ENCODE measurements around the gene HDAC4.

Gene HDAC4

GRCh38 chr2:239255218-239255617, 145.6 kb downstream of the HDAC4 start:
- Histone ChIP-seq H2BK12ac (ENCODE audit: low read length) (no peak overlapping the region), H3K4me3 (ENCODE audit: low read depth, low read length) (no peak overlapping the region), H3K4me1 (ENCODE audit: control insufficient read depth in 1 of 2, insufficient read depth in 2 of 2, low read length in 2 of 2) (peaks cover 0 to 2% of the 10 kb centered on the region in 2 experiments), H3K4me2 (ENCODE audit: low read length) (no peak overlapping the region), H3K23ac (ENCODE audit: low read length) (no peak overlapping the region), H3K27ac (ENCODE audit: low read depth, low read length) (no peak overlapping the region), H2AK5ac (ENCODE audit: low read length) (no peak overlapping the region), H4K12ac (ENCODE audit: low read depth, low read length) (no peak overlapping the region), H4K91ac (ENCODE audit: low read depth, low read length) (no peak overlapping the region), H3K14ac (ENCODE audit: low read length) (no peak overlapping the region), H3K79me2 (ENCODE audit: control insufficient read depth, insufficient read depth, low read length, poor library complexity) (no peaks in the 10 kb centered on the region), H2AFZ (ENCODE audit: insufficient read depth, low read length, poor library complexity) (no peak overlapping the region), H3K27me3 (ENCODE audit: insufficient read depth, low read length) (no peaks in the 10 kb centered on the region), H3K4ac (ENCODE audit: low read depth, low read length) (no peak overlapping the region), H3K18ac (ENCODE audit: low read length) (no peak overlapping the region), H3K9ac (ENCODE audit: low read length) (no peak overlapping the region), H3K9me3 (ENCODE audit: insufficient read depth, low read depth, low read length) (no peaks in the 10 kb centered on the region), H3K36me3 (ENCODE audit: control insufficient read depth in 1 of 2, insufficient read depth in 2 of 2, low read length in 2 of 2) (peaks cover 0 to 2% of the 10 kb centered on the region in 2 experiments), H3K79me1 (ENCODE audit: low read length) (no peaks in the 10 kb centered on the region), H2BK120ac (ENCODE audit: insufficient read depth, low read length, poor library complexity) (no peak overlapping the region), H2BK5ac (ENCODE audit: low read depth, low read length, poor library complexity) (no peak overlapping the region), H4K8ac (ENCODE audit: low read depth, low read length) (no peak overlapping the region)
- no peak for DNase-seq
- no CpG with 5 or more reads among the region's 5 CpGs for WGBS (ENCODE audit: extremely low coverage, insufficient coverage, insufficient read length)

- Histone ChIP-seq H3K27me3 (ENCODE audit: insufficient read depth, low read length) (no peaks in the 10 kb centered on the region), H2BK12ac (ENCODE audit: low read length) (no peak overlapping the region), H3K36me3 (ENCODE audit: control insufficient read depth in 1 of 2, insufficient read depth in 2 of 2, low read length in 2 of 2) (peaks cover 0 to 2% of the 10 kb centered on the region in 2 experiments), H2AK5ac (ENCODE audit: low read length) (no peak overlapping the region), H3K9ac (ENCODE audit: low read length) (no peak overlapping the region), H4K91ac (ENCODE audit: low read depth, low read length) (no peak overlapping the region), H2BK5ac (ENCODE audit: low read depth, low read length, poor library complexity) (no peak overlapping the region), H3K4ac (ENCODE audit: low read depth, low read length) (no peak overlapping the region), H3K14ac (ENCODE audit: low read length) (no peak overlapping the region), H3K4me2 (ENCODE audit: low read length) (no peak overlapping the region), H2BK120ac (ENCODE audit: insufficient read depth, low read length, poor library complexity) (no peak overlapping the region), H3K4me3 (ENCODE audit: low read depth, low read length) (no peak overlapping the region), H4K12ac (ENCODE audit: low read depth, low read length) (no peak overlapping the region), H3K23ac (ENCODE audit: low read length) (no peak overlapping the region), H3K27ac (ENCODE audit: low read depth, low read length) (no peak overlapping the region), H3K9me3 (ENCODE audit: insufficient read depth, low read depth, low read length) (no peaks in the 10 kb centered on the region), H3K79me2 (ENCODE audit: control insufficient read depth, insufficient read depth, low read length, poor library complexity) (no peaks in the 10 kb centered on the region), H3K4me1 (ENCODE audit: control insufficient read depth in 1 of 2, insufficient read depth in 2 of 2, low read length in 2 of 2) (peaks cover 0 to 2% of the 10 kb centered on the region in 2 experiments), H2AFZ (ENCODE audit: insufficient read depth, low read length, poor library complexity) (no peak overlapping the region), H4K8ac (ENCODE audit: low read depth, low read length) (no peak overlapping the region), H3K18ac (ENCODE audit: low read length) (no peak overlapping the region), H3K79me1 (ENCODE audit: low read length) (no peaks in the 10 kb centered on the region)
- no CpG with 5 or more reads among the region's 7 CpGs for WGBS (ENCODE audit: extremely low coverage, insufficient coverage, insufficient read length)
- DNase-seq, result no peak
Observed at GRCh38 chr2:239253701-239254436, 147.0 kb downstream of the HDAC4 start.

GRCh38 chr2:239253264-239253663, 147.6 kb downstream of the HDAC4 start:
- H2BK5ac ChIP-seq (ENCODE audit: low read depth, low read length, poor library complexity), result no peak overlapping the region
- no peaks in the 10 kb centered on the region for H3K79me1 ChIP-seq (ENCODE audit: low read length)
- no peak overlapping the region for H2BK12ac ChIP-seq (ENCODE audit: low read length)
- H2BK120ac ChIP-seq (ENCODE audit: insufficient read depth, low read length, poor library complexity), result no peak overlapping the region
- no peak overlapping the region for H3K4me3 ChIP-seq (ENCODE audit: low read depth, low read length)
- H4K8ac ChIP-seq (ENCODE audit: low read depth, low read length), result no peak overlapping the region
- no peak overlapping the region for H4K91ac ChIP-seq (ENCODE audit: low read depth, low read length)
- H3K79me2 ChIP-seq (ENCODE audit: control insufficient read depth, insufficient read depth, low read length, poor library complexity), result no peaks in the 10 kb centered on the region
- no peak overlapping the region for H3K27ac ChIP-seq (ENCODE audit: low read depth, low read length)
- H3K9me3 ChIP-seq (ENCODE audit: insufficient read depth, low read depth, low read length), result no peaks in the 10 kb centered on the region
- no peak overlapping the region for H3K18ac ChIP-seq (ENCODE audit: low read length)
- no peak overlapping the region for H2AK5ac ChIP-seq (ENCODE audit: low read length)
- no peak overlapping the region for H2AFZ ChIP-seq (ENCODE audit: insufficient read depth, low read length, poor library complexity)
- H3K23ac ChIP-seq (ENCODE audit: low read length), result no peak overlapping the region
- H3K36me3 ChIP-seq (ENCODE audit: control insufficient read depth in 1 of 2, insufficient read depth in 2 of 2, low read length in 2 of 2), result peaks cover 0 to 2% of the 10 kb centered on the region in 2 experiments
- H3K4me2 ChIP-seq (ENCODE audit: low read length), result no peak overlapping the region
- no peak overlapping the region for H3K9ac ChIP-seq (ENCODE audit: low read length)
- no peak overlapping the region for H3K14ac ChIP-seq (ENCODE audit: low read length)
- H3K4me1 ChIP-seq (ENCODE audit: control insufficient read depth in 1 of 2, insufficient read depth in 2 of 2, low read length in 2 of 2), result peaks cover 0 to 2% of the 10 kb centered on the region in 2 experiments
- no peaks in the 10 kb centered on the region for H3K27me3 ChIP-seq (ENCODE audit: insufficient read depth, low read length)
- DNase-seq, result no peak
- no CpG with 5 or more reads among the region's 7 CpGs for WGBS (ENCODE audit: extremely low coverage, insufficient coverage, insufficient read length)
- H4K12ac ChIP-seq (ENCODE audit: low read depth, low read length), result no peak overlapping the region
- no peak overlapping the region for H3K4ac ChIP-seq (ENCODE audit: low read depth, low read length)

GRCh38 chr2:239252801-239253200, 148.0 kb downstream of the HDAC4 start:
- Histone ChIP-seq H4K12ac (ENCODE audit: low read depth, low read length) (no peak overlapping the region), H3K79me2 (ENCODE audit: control insufficient read depth, insufficient read depth, low read length, poor library complexity) (no peaks in the 10 kb centered on the region), H3K9me3 (ENCODE audit: insufficient read depth, low read depth, low read length) (no peaks in the 10 kb centered on the region), H3K36me3 (ENCODE audit: control insufficient read depth in 1 of 2, insufficient read depth in 2 of 2, low read length in 2 of 2) (no peaks in the 10 kb centered on the region), H3K23ac (ENCODE audit: low read length) (peak overlapping the region; percentile 50), H3K4me1 (ENCODE audit: control insufficient read depth in 1 of 2, insufficient read depth in 2 of 2, low read length in 2 of 2) (peaks cover 0 to 2% of the 10 kb centered on the region in 2 experiments), H3K14ac (ENCODE audit: low read length) (no peak overlapping the region), H2AK5ac (ENCODE audit: low read length) (no peak overlapping the region), H3K4me2 (ENCODE audit: low read length) (no peak overlapping the region), H3K9ac (ENCODE audit: low read length) (no peak overlapping the region), H4K8ac (ENCODE audit: low read depth, low read length) (no peak overlapping the region), H4K91ac (ENCODE audit: low read depth, low read length) (no peak overlapping the region), H2AFZ (ENCODE audit: insufficient read depth, low read length, poor library complexity) (no peak overlapping the region), H2BK120ac (ENCODE audit: insufficient read depth, low read length, poor library complexity) (no peak overlapping the region), H3K27ac (ENCODE audit: low read depth, low read length) (no peak overlapping the region), H3K4me3 (ENCODE audit: low read depth, low read length) (peak overlapping the region; percentile 61), H2BK5ac (ENCODE audit: low read depth, low read length, poor library complexity) (no peak overlapping the region), H3K18ac (ENCODE audit: low read length) (no peak overlapping the region), H3K27me3 (ENCODE audit: insufficient read depth, low read length) (no peaks in the 10 kb centered on the region), H2BK12ac (ENCODE audit: low read length) (no peak overlapping the region), H3K4ac (ENCODE audit: low read depth, low read length) (no peak overlapping the region), H3K79me1 (ENCODE audit: low read length) (no peaks in the 10 kb centered on the region)
- no CpG with 5 or more reads among the region's 19 CpGs for WGBS (ENCODE audit: extremely low coverage, insufficient coverage, insufficient read length)
- peak in 1 of 2 donors; percentile 11 for DNase-seq
